GM12892 (cell line): Measurements from ENCODE around the gene TGM3.

Source experiments
- POLR2A ChIP-seq: IDR thresholded peaks from 2 replicates; pipeline ENCODE4 v1.6.1; 2011; ENCODE audit warnings: low read depth, low read length, control low read depth
- POLR2AphosphoS5 ChIP-seq: IDR thresholded peaks from 2 replicates; pipeline ENCODE4 v1.6.1; 2011; ENCODE audit warnings: low read depth, low read length, control low read depth
- TAF1 ChIP-seq: IDR thresholded peaks from 2 replicates; pipeline ENCODE4 v1.6.1; 2011; ENCODE audit warnings: low read depth, mild to moderate bottlenecking, control low read depth, low read length, borderline replicate concordance

DNA sequence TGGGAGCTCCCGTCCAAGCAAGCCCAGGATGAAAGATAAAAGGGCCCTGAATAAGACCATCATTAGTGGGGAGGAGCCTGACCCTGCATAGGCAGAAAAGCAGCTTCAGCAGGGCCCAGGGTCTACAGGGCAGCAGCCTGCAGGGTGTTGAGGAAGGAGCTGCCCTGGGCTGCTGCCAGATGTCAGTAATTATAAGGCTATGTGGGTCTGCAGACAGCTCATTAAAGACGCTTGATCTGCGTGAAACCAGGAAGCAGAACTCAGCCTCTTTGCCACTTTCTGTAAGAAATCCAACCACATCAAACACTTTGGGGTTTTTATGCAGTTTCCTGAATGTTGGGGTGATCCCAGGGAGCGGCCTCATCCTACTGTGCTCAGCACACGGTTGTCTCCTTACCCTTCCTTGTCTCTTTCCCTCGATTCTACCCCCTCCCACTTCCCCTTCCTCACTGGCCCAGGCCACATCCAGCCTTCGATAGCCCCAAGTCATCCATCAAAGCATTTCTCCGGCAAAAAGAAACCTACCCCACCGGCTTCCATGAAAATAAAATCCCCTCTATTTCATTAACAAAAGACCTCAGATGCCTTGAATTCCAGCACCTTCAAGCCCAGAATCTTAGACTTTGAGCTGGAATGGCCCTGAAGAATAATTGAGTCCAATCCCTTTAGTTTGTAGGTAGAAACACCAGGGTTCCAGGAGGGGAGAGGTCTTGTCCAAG is 83.9 kb downstream of the TGM3 start:
- TF ChIP-seq POLR2A (no peak), POLR2AphosphoS5 (no peak), TAF1 (no peak)
